Activated CD4-positive, CD25-positive, alpha-beta regulatory T cell treated with anti-CD3 and anti-CD28 coated beads, Interleukin-2, amount 50 U/mL, for 16 hours (primary cell): ENCODE measurements around the gene TTC6.
"Not testable (repeated sequence)": the region's sequence is repeated elsewhere in the genome, so short reads cannot be mapped to it uniquely, and the experiment has no call there.

Source experiments
- DNase-seq: peaks from one replicate; pipeline ENCODE4 v3.0.0-alpha.2; 2020; ENCODE audit warnings: low read depth, low spot score

The TTC6 gene, protein sequence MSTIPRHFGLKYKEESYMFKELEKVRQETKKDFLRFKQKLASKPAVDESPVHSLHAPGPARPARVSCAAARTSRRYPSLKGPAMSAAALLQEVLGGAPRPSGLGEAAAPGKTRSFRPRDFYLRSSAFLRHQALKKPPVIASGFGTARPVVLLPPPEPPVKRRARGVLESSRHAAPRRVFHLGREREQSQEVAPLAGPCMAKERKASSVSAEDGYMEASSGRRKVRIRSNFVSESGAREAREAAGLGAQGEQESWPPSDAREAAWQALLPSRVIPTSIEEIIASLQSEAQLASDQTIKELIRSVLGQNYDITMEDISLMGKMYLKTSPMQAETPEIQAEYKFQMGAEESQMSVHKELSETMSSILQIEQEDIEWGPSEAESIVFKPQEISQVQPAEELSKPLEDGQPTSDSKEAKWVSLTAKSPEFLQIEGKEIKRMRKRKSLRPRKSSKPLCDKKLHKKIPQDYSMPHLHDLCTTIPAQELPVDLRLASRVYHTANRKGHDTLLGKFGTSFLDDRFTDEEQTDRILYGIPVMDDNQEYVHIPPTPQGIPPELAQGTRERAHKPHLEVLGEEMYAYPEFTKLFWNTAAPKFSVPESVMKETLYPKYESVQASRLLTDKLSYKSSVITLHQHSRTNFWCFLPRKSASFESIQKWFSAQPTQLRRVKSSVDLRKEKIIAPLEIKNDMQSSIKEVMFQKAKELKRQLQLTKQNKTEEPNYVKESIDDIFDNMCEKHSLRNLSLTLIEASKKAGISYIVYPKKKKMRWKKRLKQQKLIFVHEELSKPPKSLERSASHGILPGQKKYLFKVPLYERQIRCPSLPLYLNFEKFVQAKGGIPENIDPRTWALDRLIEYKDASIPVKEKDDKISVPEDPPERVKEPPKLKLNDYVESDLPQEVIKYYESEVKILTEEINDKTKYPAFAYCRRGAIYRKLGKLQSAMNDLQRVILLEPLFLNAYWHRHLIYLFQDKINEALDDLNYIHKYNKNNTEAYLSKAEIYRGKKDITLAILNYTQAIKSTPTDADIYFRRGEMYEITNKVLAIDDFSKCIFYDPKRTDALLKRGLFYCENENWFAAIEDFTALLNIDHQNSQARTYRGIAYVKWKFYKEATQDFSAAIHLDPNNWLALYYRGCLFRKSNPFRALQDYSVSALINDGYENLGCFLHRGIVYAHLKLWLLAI (N-terminal part only)

GRCh38 chr14:37594971-37595808, at the start of gene TTC6, which contains the start of gene FOXA1:
TSS of gene TTC6 (plus strand) at chr14:37595629. CDS start at chr14:37622065, 26,436 bp downstream.
TSS of gene FOXA1 (minus strand) at chr14:37595249. CDS start at chr14:37594972, 277 bp downstream.
- no peak for DNase-seq

DNA sequence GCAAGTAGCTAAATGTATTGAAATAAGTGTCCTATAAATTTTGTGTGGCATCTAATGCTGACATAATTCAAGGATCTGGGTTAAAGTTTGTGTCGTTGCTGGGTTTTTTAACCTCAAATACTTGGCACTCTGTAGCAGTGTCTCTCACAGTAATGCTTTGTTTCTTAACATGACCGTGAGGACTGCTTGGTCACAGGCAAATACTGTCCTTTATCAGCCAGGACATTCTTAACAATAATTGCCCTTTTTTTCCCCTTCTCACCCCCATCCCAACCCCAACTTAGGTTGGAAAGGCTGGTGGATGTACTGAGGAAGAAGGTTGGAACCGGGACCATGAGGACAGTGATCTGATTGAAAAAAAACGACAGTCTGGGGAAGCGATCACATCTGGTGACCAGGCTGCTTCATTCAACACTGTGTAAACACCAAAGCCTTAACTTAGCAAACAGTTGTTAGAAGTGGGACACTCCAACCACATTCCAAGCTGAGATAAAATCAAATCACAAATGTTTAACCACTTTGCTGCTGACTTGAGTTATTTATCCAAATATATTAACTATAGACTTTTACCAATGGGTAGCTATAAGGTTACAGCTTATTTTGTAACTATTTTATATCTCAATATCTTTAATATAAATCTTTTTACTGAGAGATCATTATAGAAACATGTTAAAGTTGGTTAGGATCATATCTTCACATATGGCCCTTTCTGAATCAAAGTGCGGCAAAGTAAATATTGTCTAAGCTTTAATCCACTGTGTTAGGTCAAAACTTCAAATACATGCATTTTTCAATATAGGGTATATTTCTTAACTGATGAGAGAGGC, 48.6 kb upstream of the TTC6 start:
- no peak for DNase-seq

DNA sequence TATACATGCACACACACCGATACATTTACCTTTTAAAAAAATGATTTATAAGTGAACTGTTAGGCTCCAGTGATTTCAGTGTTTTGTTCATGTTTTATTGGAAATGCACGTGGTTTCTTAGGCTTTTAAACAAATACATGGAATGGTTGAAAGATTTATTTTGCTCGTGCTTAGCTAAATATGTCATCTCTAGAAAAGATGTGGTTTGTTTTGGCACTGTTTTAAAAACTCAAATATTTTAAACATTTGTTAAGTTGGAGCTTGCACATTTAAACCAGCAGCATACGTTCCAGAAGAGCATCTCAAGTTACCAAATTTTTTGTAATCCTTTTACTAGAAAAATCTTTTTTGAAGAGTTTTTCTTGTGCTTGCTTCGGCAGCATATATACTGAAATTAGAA, 44.9 kb upstream of the TTC6 start:
- no peak for DNase-seq

- no peak for DNase-seq
Measured at GRCh38 chr14:37551119-37551518, 44.3 kb upstream of the TTC6 start.

DNA sequence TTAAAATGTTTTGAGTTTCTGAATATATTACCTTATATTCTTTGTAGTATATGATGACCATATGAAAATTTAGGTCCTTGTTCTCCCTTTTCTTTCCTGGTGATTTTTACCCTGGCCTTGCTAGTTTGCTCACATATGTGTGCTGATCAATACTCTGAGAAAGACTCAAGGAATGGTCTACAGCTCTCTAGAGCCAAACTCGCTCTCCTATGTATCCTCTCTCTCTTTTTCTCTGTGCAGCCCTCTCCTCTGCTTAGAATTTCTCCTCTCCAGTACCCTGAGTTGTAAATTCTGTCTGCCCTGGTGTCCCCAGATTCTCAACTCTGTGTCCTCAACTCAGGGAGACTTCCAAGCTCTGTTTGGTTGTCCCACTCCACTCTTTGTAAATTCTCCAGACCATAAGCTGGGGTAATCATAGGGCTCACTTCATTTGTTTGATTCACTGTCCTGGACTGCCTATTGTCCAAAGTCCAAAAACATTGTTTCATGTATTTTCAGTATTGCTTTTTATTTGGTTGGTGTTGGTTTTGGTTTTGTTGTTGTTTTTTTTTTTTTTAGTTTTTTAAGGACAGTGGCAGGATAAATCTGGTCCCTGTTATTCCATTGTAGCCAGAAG, 41.4 kb upstream of the TTC6 start:
- DNase-seq = no peak

DNA sequence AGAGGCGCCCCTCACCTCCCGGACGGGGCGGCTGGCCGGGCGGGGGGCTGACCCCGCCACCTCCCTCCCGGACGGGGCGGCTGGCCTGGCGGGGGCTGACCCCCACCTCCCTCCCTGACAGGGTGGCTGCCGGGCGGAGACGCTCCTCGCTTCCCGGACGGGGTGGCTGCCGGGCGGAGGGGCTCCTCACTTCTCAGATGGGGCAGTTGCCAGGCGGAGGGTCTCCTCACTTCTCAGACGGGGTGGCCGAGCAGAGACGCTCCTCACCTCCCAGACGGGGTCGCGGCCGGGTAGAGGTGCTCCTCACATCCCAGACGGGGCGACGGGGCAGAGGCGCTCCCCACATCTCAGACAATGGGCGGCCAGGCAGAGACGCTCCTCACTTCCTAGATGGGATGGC, 39.8 kb upstream of the TTC6 start:
- DNase-seq = not testable (repeated sequence)

DNA sequence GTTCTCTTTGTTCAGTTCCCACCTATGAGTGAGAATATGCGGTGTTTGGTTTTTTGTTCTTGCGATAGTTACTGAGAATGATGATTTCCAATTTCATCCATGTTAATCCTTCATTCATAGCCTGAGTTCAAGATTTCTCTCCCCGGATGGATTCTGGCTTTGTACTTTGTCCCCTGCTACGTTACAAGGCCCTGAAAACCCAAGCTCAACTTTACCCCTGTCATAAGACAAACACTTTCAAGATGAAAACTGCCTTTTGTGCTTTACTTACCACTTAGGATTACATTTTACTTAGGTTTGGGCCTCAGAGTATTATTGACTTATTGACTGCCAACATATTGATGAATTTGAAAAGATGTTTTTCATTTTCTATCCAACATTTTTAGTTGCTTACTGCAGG, 36.7 kb upstream of the TTC6 start:
- DNase-seq = no peak

- no peak for DNase-seq
Measured at GRCh38 chr14:37559386-37559785, 36.0 kb upstream of the TTC6 start.

DNA sequence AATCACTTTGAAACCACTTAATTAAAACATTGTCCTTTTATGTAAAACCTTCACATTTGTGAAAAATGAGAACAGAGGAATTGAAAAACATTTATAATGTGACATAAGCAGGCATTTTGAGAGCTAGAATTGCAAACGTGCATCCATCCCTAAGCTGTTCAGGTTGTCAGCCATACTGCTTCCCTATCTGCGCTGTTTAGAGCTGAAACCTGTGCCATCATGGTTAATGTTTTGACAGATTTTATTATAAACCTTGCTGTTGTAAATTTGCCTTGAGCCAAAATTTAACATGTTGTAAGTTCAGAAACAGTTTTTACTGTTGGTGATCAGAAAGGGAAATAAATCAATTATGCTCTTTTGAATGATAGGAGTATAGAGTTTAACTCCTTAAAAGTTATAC, 32.2 kb upstream of the TTC6 start:
- no peak for DNase-seq

DNA sequence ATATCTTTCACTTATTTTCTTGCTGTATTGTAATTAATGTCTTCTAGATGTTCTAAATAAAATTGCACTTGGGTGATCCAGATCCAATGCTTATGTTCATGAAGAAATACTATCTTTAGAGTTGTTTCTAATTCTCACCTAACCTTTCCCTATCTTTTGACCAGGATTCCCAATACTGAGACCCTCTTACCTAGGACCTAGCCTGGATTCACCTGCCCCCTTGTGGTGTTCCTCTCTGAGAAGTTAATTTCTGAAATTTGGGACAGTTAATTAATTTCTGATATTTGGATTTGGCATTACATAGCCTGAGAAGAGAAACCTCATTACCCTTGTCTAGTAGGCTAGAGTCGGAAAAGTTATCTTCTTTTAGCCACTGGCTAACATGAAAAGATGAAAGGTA, 29.9 kb upstream of the TTC6 start:
- no peak for DNase-seq

DNA sequence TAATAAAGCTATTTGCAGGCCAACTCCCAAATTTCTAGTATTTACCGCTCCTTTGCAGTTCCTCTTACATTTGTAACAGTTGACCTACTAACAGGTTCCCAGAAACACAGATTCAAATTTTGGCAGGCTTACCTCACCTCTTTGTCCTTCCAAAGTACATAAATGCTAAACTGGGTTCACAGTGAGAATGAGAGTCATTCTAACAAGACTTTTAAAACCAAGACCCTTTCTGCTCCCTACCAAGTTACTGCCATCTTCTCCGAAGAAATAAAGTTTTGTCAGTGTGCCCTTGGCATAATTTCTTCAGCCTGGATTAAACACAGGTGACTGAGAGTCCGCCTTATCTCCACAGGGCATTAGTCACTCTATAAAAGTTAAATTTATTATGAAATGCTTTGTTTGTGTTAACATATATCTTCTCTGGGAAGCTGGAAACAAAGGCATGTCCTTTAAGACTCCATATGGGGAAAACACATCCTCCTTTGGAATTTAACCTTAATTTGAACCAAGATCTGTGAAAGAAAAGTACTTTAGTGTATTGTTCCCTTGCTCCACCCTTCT, 28.5 kb upstream of the TTC6 start:
- DNase-seq = no peak

DNA sequence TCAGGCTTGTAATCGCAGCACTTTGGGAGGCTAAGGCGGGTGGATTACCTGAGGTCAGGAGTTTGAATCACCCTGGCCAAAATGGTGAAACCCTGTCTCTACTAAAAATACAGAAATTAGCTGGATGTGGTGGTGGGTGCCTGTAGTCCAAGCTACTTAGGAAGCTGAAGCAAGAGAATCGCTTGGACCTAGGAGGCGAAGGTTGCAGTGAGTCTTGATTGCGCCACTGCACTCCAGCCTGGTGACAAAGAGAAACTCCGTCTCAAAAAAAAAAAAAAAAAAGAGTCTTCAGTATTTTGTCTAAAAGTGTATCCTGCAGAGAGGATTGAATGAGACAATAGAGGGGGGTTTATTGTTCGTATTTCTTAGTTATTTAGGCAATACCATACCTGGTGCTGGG, 25.7 kb upstream of the TTC6 start:
- DNase-seq = no peak

GRCh38 chr14:37571391-37571790, 24.0 kb upstream of the TTC6 start:
- DNase-seq = no peak

GRCh38 chr14:37573356-37573755, 22.1 kb upstream of the TTC6 start:
- DNase-seq = no peak

GRCh38 chr14:37579274-37579673, 16.2 kb upstream of the TTC6 start:
- no peak for DNase-seq

DNA sequence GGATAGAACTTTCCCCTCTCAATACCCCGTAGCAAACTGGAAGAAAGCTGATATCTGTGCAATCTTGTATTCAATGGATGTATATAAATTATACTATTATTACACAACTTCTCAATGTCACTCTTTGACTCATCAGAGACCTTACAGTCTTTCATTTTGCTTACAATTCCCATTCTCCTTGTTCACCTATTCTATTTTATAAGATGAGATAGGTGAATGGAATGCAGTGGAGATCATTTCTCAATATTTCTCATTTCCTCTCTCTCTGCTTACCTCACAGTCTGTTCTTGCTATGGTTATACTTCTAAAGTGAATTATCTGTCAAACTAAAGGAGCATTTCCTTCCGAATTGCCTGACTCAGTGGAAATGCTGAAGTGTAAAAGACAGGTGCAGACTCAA, 15.3 kb upstream of the TTC6 start:
- no peak for DNase-seq

DNA sequence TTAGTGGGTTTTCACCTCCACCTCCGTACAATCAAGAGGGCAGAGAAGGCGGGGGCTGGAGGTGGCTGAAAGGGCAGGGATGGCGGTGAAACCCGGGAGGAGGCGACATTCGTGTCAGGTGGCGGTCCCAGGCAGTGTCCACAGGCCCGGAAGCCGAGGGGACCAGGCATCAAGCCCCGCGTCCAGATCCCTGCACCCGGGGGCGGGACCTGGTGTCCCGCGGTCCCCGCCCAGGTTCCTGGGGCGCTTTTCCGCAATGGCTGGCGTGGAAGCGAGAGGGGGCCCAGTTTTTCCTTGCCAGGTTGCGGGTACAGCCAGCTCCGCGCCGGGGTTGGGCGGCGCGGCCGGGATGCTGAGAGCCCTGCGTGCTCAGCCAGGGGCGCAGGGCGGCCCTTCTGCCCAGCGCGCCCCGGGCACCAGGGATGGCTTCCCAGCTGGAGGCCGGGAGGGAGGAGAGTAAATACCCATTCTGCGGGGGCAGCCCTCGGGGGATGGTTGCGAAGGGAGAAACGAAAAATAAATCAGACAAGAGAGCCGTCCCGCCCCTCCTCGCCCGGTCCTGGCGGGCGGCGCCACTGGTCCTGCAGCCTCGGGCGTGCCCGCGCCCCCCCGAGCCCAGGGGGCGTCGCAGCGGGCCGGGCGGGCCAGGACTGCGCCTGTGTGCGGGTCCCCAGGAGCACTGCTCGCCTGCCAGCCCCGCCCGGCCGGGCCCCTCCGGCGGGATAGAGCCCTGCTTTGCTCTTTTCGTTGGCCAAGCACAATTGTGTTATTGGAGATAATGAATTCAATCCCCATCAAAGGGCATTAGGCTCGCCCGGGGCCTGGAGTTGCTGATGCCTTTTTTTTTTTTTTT, 11.8 kb upstream of the TTC6 start:
- DNase-seq = no peak
